Measurements from ENCODE around the gene LRRC7.
"Not testable (repeated sequence)": the region's sequence is repeated elsewhere in the genome, so short reads cannot be mapped to it uniquely, and the experiment has no call there.

LRRC7 gene

DNA sequence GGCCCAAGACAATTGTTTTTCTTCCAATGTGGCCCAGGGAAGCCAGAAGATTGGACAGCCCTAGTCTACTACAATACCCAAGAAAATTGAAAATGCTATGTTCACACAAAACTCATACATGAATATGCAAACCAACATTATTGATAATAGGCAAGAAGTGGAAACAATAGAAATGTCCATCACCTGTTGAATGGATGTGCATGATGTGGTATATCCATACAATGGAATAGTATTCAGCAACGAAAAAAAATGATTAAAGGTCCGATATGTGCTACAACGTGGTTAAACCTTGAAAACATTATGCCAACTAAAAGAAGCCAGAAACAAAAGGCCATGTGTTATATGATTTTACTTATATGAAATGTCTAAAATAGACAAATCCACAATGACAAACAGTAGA lies 375.3 kb downstream of the LRRC7 start:
- TF ChIP-seq ZFX (IDR thresholded peaks at IDR 0.05), result no peak
- TF ChIP-seq, protein P1, sequence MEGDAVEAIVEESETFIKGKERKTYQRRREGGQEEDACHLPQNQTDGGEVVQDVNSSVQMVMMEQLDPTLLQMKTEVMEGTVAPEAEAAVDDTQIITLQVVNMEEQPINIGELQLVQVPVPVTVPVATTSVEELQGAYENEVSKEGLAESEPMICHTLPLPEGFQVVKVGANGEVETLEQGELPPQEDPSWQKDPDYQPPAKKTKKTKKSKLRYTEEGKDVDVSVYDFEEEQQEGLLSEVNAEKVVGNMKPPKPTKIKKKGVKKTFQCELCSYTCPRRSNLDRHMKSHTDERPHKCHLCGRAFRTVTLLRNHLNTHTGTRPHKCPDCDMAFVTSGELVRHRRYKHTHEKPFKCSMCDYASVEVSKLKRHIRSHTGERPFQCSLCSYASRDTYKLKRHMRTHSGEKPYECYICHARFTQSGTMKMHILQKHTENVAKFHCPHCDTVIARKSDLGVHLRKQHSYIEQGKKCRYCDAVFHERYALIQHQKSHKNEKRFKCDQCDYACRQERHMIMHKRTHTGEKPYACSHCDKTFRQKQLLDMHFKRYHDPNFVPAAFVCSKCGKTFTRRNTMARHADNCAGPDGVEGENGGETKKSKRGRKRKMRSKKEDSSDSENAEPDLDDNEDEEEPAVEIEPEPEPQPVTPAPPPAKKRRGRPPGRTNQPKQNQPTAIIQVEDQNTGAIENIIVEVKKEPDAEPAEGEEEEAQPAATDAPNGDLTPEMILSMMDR (conservative IDR thresholded peaks at IDR 0.05), result no peak
- no peak overlapping the region for H3K27ac ChIP-seq

DNA sequence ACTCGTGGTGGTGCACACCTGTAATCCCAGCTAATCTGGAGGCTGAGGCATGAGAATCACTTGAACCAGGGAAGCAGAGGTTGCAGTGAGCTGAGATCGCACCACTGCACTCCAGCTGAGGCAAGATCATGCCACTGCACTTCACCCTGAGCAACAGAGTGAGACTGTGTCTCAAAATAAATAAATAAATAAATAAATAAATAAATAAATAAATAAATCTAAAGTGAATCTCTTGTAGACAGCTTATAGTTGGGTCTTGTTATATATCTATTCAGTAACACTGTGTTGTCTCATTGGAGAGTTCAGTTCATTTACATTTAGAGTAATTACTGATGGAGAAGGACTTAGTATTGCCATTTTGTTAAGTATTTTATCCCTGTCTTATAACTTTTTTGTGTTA lies 379.2 kb downstream of the LRRC7 start:
- no peak overlapping the region for H3K27ac ChIP-seq
- TF ChIP-seq ZFX (IDR thresholded peaks at IDR 0.05), result no peak
- TF ChIP-seq, protein P1 (conservative IDR thresholded peaks at IDR 0.05), result no peak

DNA sequence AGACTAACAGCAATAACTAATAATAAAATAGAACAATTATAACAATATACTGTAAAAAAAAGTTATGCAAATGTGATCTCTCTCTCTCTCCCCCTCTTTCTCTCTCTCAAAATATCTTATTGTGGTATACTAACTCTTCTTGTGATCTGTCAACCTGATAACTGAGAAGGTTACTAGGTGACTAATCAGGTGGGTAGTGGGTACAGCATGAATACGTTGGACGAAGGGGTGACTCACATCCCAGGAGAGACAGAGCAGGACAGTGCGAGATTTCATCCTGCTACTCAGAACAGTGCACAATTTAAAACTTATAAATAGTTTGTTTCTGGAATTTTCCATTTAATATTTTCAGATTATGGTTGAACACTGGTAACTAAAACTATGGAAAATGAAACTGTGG lies 380.1 kb downstream of the LRRC7 start:
- no peak overlapping the region for H3K27ac ChIP-seq
- no peak for TF ChIP-seq ZFX (IDR thresholded peaks at IDR 0.05)
- TF ChIP-seq, protein P1 (conservative IDR thresholded peaks at IDR 0.05), result no peak

DNA sequence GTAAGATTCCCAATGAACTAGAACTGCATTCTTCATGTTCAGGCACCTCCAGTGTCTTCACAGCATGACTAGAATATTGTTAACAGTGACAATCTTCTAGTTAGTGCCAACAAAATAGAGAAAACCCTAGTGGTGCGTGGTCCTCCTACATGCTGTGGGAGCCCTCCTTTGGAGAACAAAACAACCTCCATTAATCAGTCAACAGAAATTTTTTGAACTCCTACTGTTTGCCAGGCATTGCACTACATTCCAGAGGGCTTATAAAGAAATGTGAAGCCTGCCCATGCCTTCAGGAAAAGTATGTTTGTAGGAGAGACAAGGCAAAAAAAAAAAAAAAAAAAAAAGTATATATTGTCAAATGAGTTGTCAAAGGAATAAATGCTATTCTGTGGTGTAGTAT lies 385.0 kb downstream of the LRRC7 start:
- no peak for TF ChIP-seq ZFX (IDR thresholded peaks at IDR 0.05)
- TF ChIP-seq, protein P1 (conservative IDR thresholded peaks at IDR 0.05), result no peak
- H3K27ac ChIP-seq, result no peak overlapping the region

DNA sequence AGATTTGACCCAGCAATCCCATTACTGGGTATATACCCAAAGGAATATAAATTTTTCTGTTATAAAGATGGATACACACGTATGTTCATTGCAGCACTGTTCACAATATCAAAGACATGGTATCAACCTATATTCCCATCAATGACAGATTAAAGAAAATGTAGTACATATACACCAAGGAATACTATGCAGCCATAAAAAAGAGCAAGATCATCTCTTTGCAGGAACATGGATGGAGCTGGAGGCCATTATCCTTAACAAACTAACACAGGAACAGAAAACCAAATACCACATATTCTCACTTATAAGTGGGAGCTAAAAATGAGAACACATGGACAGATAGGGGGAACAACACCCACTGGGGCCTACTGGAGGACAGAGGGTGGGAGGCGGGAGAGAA lies 394.7 kb downstream of the LRRC7 start:
- not testable (repeated sequence) for H3K27ac ChIP-seq

DNA sequence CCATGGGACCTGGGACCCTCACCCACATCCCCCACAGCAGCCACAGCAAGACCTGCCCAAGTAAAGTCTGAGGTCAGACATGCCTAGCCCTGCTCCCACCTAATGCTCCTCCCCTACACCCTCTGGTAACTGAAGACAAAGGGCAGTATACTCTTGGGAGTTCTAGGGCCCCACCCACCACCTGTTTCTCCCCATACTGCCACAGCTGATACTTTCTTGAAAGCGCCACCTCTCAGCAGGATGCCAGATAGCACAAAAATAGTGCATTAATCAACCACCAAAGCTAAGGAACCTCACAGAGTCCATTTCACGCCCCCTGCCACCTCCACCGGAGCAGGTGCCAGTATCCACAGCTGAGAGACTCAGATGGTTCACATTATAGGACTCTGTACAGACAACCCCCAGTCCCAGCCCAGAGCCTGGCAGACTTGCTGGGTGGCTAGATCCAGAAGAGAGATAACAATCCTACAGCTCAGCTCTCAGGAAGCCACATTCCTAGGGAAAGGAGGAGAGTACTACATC lies 399.6 kb downstream of the LRRC7 start:
- no peak overlapping the region for H3K27ac ChIP-seq
- TF ChIP-seq, protein P1 (conservative IDR thresholded peaks at IDR 0.05), result no peak
- TF ChIP-seq ZFX (IDR thresholded peaks at IDR 0.05), result no peak

DNA sequence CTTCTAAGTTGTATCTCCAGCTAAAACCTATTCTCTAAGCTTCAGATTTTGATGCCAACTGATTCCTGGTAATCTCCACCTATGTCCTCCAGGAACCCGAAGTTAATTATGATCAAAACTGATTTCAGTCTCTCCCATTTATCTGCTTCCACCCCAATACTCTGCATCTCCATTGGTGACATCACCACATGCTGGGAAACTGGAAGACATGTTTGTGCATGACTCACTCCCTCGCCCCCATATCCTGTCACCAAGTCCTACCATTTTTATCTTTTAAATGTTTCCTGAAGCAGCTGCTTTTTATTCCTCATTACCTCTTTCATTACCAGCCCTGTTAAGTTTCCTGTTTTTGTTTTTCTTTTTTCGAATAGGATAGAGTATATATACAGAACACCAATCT lies 409.2 kb downstream of the LRRC7 start:
- TF ChIP-seq, protein P1 (conservative IDR thresholded peaks at IDR 0.05), result no peak
- TF ChIP-seq ZFX (IDR thresholded peaks at IDR 0.05), result no peak
- H3K27ac ChIP-seq, result no peak overlapping the region

DNA sequence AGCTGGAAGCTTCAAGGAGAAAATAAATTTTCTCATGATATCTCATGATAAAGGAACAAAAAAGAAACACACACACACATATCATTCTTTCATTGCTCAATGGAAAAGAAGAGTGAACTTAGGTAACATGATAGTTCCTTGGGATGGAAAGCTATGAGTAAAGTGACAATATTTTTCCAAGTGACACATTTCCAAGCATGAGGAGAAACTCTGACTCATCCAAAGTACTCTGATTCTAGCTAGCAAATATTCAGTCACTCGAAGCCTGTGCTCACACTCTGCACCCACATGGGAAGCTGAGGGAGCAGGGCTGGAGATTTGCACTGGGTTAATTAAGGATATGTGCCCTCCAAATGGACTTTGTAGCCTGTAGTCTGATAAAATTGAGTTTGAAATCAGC lies 415.3 kb downstream of the LRRC7 start:
- TF ChIP-seq, protein P1 (conservative IDR thresholded peaks at IDR 0.05), result no peak
- no peak for TF ChIP-seq ZFX (IDR thresholded peaks at IDR 0.05)
- H3K27ac ChIP-seq, result no peak overlapping the region

Measured in C4-2B (cell line).